OCI-LY7 (cell line): ENCODE data around the gene AGGF1.

ENCODE experiments used
- EZH2phosphoT487 ChIP-seq: fragments of 200-600 bp; sonication (generic); IDR thresholded peaks from 2 replicates; pipeline ENCODE4 v1.6.1; 2018; ENCODE audit warnings: low read depth, borderline replicate concordance, mild to moderate bottlenecking, mixed run types, antibody characterized with exemption, low read length, moderate library complexity, mixed read lengths
- TF ChIP-seq, protein P1 (sequence below): fragments of 200-600 bp; sonication (generic); conservative IDR thresholded peaks from 2 replicates; pipeline ENCODE4 v1.5.1; 2014; ENCODE audit warnings: mild to moderate bottlenecking, antibody characterized with exemption, low read length, moderate library complexity, mixed read lengths

- TF ChIP-seq EZH2phosphoT487: no peak
- TF ChIP-seq, protein P1, sequence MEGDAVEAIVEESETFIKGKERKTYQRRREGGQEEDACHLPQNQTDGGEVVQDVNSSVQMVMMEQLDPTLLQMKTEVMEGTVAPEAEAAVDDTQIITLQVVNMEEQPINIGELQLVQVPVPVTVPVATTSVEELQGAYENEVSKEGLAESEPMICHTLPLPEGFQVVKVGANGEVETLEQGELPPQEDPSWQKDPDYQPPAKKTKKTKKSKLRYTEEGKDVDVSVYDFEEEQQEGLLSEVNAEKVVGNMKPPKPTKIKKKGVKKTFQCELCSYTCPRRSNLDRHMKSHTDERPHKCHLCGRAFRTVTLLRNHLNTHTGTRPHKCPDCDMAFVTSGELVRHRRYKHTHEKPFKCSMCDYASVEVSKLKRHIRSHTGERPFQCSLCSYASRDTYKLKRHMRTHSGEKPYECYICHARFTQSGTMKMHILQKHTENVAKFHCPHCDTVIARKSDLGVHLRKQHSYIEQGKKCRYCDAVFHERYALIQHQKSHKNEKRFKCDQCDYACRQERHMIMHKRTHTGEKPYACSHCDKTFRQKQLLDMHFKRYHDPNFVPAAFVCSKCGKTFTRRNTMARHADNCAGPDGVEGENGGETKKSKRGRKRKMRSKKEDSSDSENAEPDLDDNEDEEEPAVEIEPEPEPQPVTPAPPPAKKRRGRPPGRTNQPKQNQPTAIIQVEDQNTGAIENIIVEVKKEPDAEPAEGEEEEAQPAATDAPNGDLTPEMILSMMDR: no peak
Measured at GRCh38 chr5:77012601-77013000, 17.6 kb upstream of the AGGF1 start.
